GM23338 (cell line): ENCODE data around the gene STAT3. TPM values are rescaled to one million over a fixed set of nuclear protein-coding genes. Genes with fewer than 3 reads are reported as not detected.
A peak's percentile ranks its signal among the peaks of the same experiment; 100 is the strongest.

ENCODE experiments used
- ATAC-seq: fragments of 200-7000 bp; cut with Tn5 transposase; 3 replicates; pipeline ENCODE4 v1.9.1; 2020
- DNase-seq: peaks from one replicate; pipeline ENCODE4 v3.0.0-alpha.2; 2015; ENCODE audit warnings: low spot score
- H2AFZ ChIP-seq: fragments of 200-600 bp; sonication (generic); 2 replicates; pipeline ENCODE4 v1.8.0; 2016; ENCODE audit warnings: antibody characterized with exemption, mild to moderate bottlenecking, moderate library complexity
- H3F3A ChIP-seq: fragments of 200-600 bp; sonication (generic); replicated peaks from 2 replicates; pipeline ENCODE4 v1.8.0; 2017; ENCODE audit warnings: antibody characterized with exemption, mixed run types, low read depth
- H3K27ac ChIP-seq: fragments of 200-600 bp; sonication (generic); 2 replicates; pipeline ENCODE4 v1.6.1; 2016; ENCODE audit warnings: low read depth
- H3K27me3 ChIP-seq: fragments of 200-600 bp; sonication (generic); 2 replicates; pipeline ENCODE4 v1.8.0; 2016; ENCODE audit warnings: mild to moderate bottlenecking, mixed run types, moderate library complexity; ENCODE audit not compliant: insufficient read depth
- H3K36me3 ChIP-seq: fragments of 200-600 bp; sonication (generic); 2 replicates; pipeline ENCODE4 v1.8.0; 2016; ENCODE audit warnings: mild to moderate bottlenecking; ENCODE audit not compliant: insufficient read depth
- H3K4me1 ChIP-seq: fragments of 200-600 bp; sonication (generic); 2 replicates; pipeline ENCODE4 v1.8.0; 2016; ENCODE audit warnings: mild to moderate bottlenecking, moderate library complexity; ENCODE audit not compliant: insufficient read depth
- H3K4me2 ChIP-seq: fragments of 200-600 bp; sonication (generic); 2 replicates; pipeline ENCODE4 v1.7.1; 2017; ENCODE audit warnings: mixed run types
- H3K4me3 ChIP-seq: fragments of 200-600 bp; sonication (generic); 2 replicates; pipeline ENCODE4 v1.6.1; 2016; ENCODE audit warnings: mixed run types
- H3K79me2 ChIP-seq: fragments of 200-600 bp; sonication (generic); replicated peaks from 2 replicates; pipeline ENCODE4 v1.8.0; 2017; ENCODE audit warnings: mild to moderate bottlenecking; ENCODE audit not compliant: insufficient read depth
- H3K9me2 ChIP-seq: fragments of 200-600 bp; sonication (generic); 2 replicates; pipeline ENCODE4 v1.8.0; 2017; ENCODE audit not compliant: insufficient read depth
- H4K20me1 ChIP-seq: fragments of 200-600 bp; sonication (generic); replicated peaks from 2 replicates; pipeline ENCODE4 v1.8.0; 2017; ENCODE audit warnings: mild to moderate bottlenecking; ENCODE audit not compliant: insufficient read depth
- H3K27ac Mint-ChIP-seq: 2 replicates; pipeline ENCODE4 v1.8.0; 2020; ENCODE audit warnings: inconsistent platforms, mild to moderate bottlenecking, moderate library complexity, mixed read lengths
- H3K27me3 Mint-ChIP-seq: 3 replicates; pipeline ENCODE4 v1.8.0; 2022; ENCODE audit warnings: low read depth, mild to moderate bottlenecking, moderate library complexity, mixed read lengths, inconsistent platforms; ENCODE audit not compliant: insufficient read depth, poor library complexity
- H3K36me3 Mint-ChIP-seq: 3 replicates; pipeline ENCODE4 v1.8.0; 2021; ENCODE audit warnings: low read depth, mild to moderate bottlenecking, inconsistent platforms, moderate library complexity, mixed read lengths
- H3K4me1 Mint-ChIP-seq: 3 replicates; pipeline ENCODE4 v1.8.0; 2020; ENCODE audit warnings: mild to moderate bottlenecking, inconsistent platforms, mixed read lengths
- H3K4me3 Mint-ChIP-seq: 3 replicates; pipeline ENCODE4 v1.8.0; 2021; ENCODE audit warnings: moderate library complexity, mild to moderate bottlenecking, inconsistent platforms, mixed read lengths
- H3K9me3 Mint-ChIP-seq: 3 replicates; pipeline ENCODE4 v1.8.0; 2020; ENCODE audit warnings: moderate library complexity, mild to moderate bottlenecking, inconsistent platforms, mixed read lengths
- CREB1 ChIP-seq: fragments of 250-450 bp; sonication (Bioruptor Pico); IDR thresholded peaks from 2 replicates; pipeline ENCODE4 v1.5.0; 2020; ENCODE audit warnings: low read depth, mild to moderate bottlenecking, moderate library complexity
- EZH2 ChIP-seq: fragments of 200-600 bp; sonication (generic); IDR thresholded peaks from one replicate; pipeline ENCODE4 v1.8.0; 2017; ENCODE audit warnings: antibody characterized with exemption, mild to moderate bottlenecking, low read depth; ENCODE audit not compliant: unreplicated experiment
- EZH2phosphoT487 ChIP-seq: fragments of 200-600 bp; sonication (generic); IDR thresholded peaks from one replicate; pipeline ENCODE4 v1.8.1; 2018; ENCODE audit warnings: antibody characterized with exemption; ENCODE audit not compliant: unreplicated experiment
- JUNB ChIP-seq: IDR thresholded peaks from one replicate; pipeline ENCODE4 v1.6.1; 2016; ENCODE audit warnings: antibody characterized with exemption; ENCODE audit not compliant: unreplicated experiment
- NANOG ChIP-seq: IDR thresholded peaks from 2 replicates; pipeline ENCODE4 v1.6.1; 2016; ENCODE audit warnings: antibody characterized with exemption, borderline replicate concordance
- POLR2AphosphoS5 ChIP-seq: IDR thresholded peaks from 2 replicates; pipeline ENCODE4 v1.6.1; 2016; ENCODE audit warnings: antibody characterized with exemption, low read depth
- STAT1 ChIP-seq: IDR thresholded peaks from one replicate; pipeline ENCODE4 v1.6.1; 2016; ENCODE audit warnings: antibody characterized with exemption; ENCODE audit not compliant: unreplicated experiment
- ZNF114 ChIP-seq: fragments of 250-450 bp; sonication (Bioruptor Pico); IDR thresholded peaks from 2 replicates; pipeline ENCODE4 v1.5.0; 2020; ENCODE audit warnings: mild to moderate bottlenecking, moderate library complexity
- ZNF331 ChIP-seq: fragments of 250-450 bp; sonication (Bioruptor Pico); IDR thresholded peaks from 2 replicates; pipeline ENCODE4 v1.5.0; 2020; ENCODE audit warnings: low read depth, mild to moderate bottlenecking, moderate library complexity
- polyA plus RNA-seq: library from polyadenylated mRNA; unstranded; fragments of >200 nt; fragmentation: Nextera tagmentation; extraction: Ambion mirVana; gene quantifications from 2 replicates; pipeline ENCODE4 v1.2.1, GENCODE V29; 2016
- total RNA-seq: library from RNA; depleted of rRNA; stranded (reverse); fragments of >200 nt; shearing (Covaris generic); gene quantifications from 2 replicates; pipeline ENCODE4 v1.2.3, GENCODE V29; 2014
- TF ChIP-seq, protein P1 (sequence below), 2 experiments: fragments of 200-600 bp in 1 of 2; sonication (generic) in 1 of 2; conservative IDR thresholded peaks; 2 replicates each; pipeline versions ENCODE4 v1.5.1 to v1.6.1; 2016 to 2017; ENCODE audit warnings: antibody characterized with exemption in 2 of 2, low read depth in 2 of 2, mild to moderate bottlenecking in 2 of 2, moderate library complexity in 1 of 2
- TF ChIP-seq, protein P2 (sequence below): fragments of 250-450 bp; sonication (Bioruptor Pico); IDR thresholded peaks from 2 replicates; pipeline ENCODE4 v1.5.0; 2020; ENCODE audit warnings: mild to moderate bottlenecking, moderate library complexity
- TF ChIP-seq, protein P3 (sequence below): IDR thresholded peaks from one replicate; pipeline ENCODE4 v1.6.1; 2018; ENCODE audit warnings: antibody characterized with exemption; ENCODE audit not compliant: unreplicated experiment
- TF ChIP-seq, protein P4 (sequence below): IDR thresholded peaks from 2 replicates; pipeline ENCODE4 v1.6.1; 2016; ENCODE audit warnings: antibody characterized with exemption

Gene STAT3
- total and polyA plus RNA-seq, 2 experiments from 2014 or later: 49.5 to 78.0 TPM

DNA sequence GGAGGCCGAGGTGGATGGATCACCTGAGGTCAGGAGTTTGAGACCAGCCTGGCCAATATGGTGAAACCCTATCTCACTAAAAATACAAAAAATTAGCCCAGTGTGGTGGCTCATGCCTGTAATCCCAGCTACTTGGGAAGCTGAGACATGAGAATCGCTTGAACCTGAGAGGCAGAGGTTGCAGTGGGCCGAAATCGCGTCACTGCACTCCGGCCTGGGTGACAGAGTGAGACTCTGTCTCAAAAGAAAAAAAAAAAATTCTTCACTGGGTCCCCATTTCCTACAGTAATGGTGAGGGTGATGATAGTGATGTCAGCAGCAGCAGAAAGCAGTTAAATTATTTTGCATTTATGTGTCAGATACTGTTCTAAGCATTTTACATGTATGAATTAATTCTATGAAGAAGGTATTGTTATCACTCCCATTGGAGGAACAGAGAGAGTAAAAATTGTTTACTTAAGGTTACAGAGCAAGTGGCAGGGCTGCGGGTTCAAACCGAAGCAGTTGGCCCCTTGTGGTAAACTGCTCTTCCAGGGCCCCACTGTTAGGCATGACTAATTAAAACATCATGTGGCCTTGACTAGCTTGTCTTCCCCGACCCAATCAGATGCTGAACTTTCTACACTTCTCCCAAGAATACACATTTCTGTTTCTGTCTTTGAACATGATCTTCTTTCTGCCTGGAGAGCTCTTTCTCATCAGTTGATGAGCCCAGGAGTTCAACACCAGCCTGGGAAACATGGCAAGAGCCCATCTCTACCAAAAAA lies 45.8 kb downstream of the STAT3 start:
- no peaks in the 10 kb centered on the region; the same call in 1 of the 2 replicates for H4K20me1 ChIP-seq
- Mint-ChIP-seq H3K4me1 (peaks cover 16% of the 10 kb centered on the region; the same call in 2 of the 3 replicates), H3K36me3 (peaks cover 71% of the 10 kb centered on the region), H3K4me3 (no peak overlapping the region), H3K27ac (peak overlapping the region; percentile 45), H3K9me3 (no peaks in the 10 kb centered on the region), H3K27me3 (peaks cover 3% of the 10 kb centered on the region)
- H3K4me3 ChIP-seq: no peak overlapping the region
- ATAC-seq: no peak
- H3K9me2 ChIP-seq: no peaks in the 10 kb centered on the region
- H3K79me2 ChIP-seq: peaks cover 4% of the 10 kb centered on the region
- H3F3A ChIP-seq: peaks cover 9% of the 10 kb centered on the region
- peaks cover 6% of the 10 kb centered on the region; the same call in 1 of the 2 replicates for H3K4me1 ChIP-seq
- no peak for TF ChIP-seq NANOG
- TF ChIP-seq, protein P1, sequence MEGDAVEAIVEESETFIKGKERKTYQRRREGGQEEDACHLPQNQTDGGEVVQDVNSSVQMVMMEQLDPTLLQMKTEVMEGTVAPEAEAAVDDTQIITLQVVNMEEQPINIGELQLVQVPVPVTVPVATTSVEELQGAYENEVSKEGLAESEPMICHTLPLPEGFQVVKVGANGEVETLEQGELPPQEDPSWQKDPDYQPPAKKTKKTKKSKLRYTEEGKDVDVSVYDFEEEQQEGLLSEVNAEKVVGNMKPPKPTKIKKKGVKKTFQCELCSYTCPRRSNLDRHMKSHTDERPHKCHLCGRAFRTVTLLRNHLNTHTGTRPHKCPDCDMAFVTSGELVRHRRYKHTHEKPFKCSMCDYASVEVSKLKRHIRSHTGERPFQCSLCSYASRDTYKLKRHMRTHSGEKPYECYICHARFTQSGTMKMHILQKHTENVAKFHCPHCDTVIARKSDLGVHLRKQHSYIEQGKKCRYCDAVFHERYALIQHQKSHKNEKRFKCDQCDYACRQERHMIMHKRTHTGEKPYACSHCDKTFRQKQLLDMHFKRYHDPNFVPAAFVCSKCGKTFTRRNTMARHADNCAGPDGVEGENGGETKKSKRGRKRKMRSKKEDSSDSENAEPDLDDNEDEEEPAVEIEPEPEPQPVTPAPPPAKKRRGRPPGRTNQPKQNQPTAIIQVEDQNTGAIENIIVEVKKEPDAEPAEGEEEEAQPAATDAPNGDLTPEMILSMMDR (conservative IDR thresholded peaks at IDR 0.05; ENCODE audit: low read depth in 2 of 2): no peak
- TF ChIP-seq JUNB: no peak
- TF ChIP-seq ZNF331 (CRISPR knock-in tag): no peak
- no peak for TF ChIP-seq POLR2AphosphoS5
- TF ChIP-seq ZNF114 (CRISPR knock-in tag): no peak
- TF ChIP-seq STAT1: no peak
- TF ChIP-seq, protein P2, sequence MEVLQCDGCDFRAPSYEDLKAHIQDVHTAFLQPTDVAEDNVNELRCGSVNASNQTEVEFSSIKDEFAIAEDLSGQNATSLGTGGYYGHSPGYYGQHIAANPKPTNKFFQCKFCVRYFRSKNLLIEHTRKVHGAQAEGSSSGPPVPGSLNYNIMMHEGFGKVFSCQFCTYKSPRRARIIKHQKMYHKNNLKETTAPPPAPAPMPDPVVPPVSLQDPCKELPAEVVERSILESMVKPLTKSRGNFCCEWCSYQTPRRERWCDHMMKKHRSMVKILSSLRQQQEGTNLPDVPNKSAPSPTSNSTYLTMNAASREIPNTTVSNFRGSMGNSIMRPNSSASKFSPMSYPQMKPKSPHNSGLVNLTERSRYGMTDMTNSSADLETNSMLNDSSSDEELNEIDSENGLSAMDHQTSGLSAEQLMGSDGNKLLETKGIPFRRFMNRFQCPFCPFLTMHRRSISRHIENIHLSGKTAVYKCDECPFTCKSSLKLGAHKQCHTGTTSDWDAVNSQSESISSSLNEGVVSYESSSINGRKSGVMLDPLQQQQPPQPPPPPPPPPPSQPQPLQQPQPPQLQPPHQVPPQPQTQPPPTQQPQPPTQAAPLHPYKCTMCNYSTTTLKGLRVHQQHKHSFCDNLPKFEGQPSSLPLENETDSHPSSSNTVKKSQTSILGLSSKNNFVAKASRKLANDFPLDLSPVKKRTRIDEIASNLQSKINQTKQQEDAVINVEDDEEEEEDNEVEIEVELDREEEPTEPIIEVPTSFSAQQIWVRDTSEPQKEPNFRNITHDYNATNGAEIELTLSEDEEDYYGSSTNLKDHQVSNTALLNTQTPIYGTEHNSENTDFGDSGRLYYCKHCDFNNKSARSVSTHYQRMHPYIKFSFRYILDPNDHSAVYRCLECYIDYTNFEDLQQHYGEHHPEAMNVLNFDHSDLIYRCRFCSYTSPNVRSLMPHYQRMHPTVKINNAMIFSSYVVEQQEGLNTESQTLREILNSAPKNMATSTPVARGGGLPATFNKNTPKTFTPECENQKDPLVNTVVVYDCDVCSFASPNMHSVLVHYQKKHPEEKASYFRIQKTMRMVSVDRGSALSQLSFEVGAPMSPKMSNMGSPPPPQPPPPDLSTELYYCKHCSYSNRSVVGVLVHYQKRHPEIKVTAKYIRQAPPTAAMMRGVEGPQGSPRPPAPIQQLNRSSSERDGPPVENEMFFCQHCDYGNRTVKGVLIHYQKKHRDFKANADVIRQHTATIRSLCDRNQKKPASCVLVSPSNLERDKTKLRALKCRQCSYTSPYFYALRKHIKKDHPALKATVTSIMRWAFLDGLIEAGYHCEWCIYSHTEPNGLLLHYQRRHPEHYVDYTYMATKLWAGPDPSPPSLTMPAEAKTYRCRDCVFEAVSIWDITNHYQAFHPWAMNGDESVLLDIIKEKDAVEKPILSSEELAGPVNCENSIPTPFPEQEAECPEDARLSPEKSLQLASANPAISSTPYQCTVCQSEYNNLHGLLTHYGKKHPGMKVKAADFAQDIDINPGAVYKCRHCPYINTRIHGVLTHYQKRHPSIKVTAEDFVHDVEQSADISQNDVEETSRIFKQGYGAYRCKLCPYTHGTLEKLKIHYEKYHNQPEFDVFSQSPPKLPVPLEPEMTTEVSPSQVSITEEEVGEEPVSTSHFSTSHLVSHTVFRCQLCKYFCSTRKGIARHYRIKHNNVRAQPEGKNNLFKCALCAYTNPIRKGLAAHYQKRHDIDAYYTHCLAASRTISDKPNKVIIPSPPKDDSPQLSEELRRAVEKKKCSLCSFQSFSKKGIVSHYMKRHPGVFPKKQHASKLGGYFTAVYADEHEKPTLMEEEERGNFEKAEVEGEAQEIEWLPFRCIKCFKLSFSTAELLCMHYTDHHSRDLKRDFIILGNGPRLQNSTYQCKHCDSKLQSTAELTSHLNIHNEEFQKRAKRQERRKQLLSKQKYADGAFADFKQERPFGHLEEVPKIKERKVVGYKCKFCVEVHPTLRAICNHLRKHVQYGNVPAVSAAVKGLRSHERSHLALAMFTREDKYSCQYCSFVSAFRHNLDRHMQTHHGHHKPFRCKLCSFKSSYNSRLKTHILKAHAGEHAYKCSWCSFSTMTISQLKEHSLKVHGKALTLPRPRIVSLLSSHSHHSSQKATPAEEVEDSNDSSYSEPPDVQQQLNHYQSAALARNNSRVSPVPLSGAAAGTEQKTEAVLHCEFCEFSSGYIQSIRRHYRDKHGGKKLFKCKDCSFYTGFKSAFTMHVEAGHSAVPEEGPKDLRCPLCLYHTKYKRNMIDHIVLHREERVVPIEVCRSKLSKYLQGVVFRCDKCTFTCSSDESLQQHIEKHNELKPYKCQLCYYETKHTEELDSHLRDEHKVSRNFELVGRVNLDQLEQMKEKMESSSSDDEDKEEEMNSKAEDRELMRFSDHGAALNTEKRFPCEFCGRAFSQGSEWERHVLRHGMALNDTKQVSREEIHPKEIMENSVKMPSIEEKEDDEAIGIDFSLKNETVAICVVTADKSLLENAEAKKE (CRISPR knock-in tag): no peak
- TF ChIP-seq EZH2: no peak
- TF ChIP-seq CREB1 (CRISPR knock-in tag): no peak
- TF ChIP-seq, protein P3, sequence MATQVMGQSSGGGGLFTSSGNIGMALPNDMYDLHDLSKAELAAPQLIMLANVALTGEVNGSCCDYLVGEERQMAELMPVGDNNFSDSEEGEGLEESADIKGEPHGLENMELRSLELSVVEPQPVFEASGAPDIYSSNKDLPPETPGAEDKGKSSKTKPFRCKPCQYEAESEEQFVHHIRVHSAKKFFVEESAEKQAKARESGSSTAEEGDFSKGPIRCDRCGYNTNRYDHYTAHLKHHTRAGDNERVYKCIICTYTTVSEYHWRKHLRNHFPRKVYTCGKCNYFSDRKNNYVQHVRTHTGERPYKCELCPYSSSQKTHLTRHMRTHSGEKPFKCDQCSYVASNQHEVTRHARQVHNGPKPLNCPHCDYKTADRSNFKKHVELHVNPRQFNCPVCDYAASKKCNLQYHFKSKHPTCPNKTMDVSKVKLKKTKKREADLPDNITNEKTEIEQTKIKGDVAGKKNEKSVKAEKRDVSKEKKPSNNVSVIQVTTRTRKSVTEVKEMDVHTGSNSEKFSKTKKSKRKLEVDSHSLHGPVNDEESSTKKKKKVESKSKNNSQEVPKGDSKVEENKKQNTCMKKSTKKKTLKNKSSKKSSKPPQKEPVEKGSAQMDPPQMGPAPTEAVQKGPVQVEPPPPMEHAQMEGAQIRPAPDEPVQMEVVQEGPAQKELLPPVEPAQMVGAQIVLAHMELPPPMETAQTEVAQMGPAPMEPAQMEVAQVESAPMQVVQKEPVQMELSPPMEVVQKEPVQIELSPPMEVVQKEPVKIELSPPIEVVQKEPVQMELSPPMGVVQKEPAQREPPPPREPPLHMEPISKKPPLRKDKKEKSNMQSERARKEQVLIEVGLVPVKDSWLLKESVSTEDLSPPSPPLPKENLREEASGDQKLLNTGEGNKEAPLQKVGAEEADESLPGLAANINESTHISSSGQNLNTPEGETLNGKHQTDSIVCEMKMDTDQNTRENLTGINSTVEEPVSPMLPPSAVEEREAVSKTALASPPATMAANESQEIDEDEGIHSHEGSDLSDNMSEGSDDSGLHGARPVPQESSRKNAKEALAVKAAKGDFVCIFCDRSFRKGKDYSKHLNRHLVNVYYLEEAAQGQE: no peak
- TF ChIP-seq, protein P4, sequence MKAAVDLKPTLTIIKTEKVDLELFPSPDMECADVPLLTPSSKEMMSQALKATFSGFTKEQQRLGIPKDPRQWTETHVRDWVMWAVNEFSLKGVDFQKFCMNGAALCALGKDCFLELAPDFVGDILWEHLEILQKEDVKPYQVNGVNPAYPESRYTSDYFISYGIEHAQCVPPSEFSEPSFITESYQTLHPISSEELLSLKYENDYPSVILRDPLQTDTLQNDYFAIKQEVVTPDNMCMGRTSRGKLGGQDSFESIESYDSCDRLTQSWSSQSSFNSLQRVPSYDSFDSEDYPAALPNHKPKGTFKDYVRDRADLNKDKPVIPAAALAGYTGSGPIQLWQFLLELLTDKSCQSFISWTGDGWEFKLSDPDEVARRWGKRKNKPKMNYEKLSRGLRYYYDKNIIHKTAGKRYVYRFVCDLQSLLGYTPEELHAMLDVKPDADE: no peak
- no peak for TF ChIP-seq EZH2phosphoT487
- H3K27ac ChIP-seq: no peak overlapping the region
- H2AFZ ChIP-seq: no peak overlapping the region
- no peak for DNase-seq
- peaks cover 22% of the 10 kb centered on the region for H3K36me3 ChIP-seq
- H3K27me3 ChIP-seq: no peaks in the 10 kb centered on the region
- H3K4me2 ChIP-seq: no peak overlapping the region
